B cell (primary cell): Measurements from ENCODE around the gene BBS1. TPM values are rescaled to one million over a fixed set of nuclear protein-coding genes. Genes with fewer than 3 reads are reported as not detected.

ENCODE experiments used
- ATAC-seq: fragments of 200-7000 bp; cut with Tn5 transposase; one replicate; pipeline ENCODE4 v1.10.0; 2021; ENCODE audit warnings: low read depth, mild to moderate bottlenecking, moderate number of reproducible peaks, moderate library complexity
- CTCF ChIA-PET: fragments of 350-600 bp; sonication (Branson Sonifier 250); formaldehyde crosslinking; loops from one replicate; lab custom pipeline; 2021; ENCODE audit warnings: antibody characterized with exemption, inconsistent platforms; lab: Charles Lee
- POLR2A ChIA-PET: fragments of 350-600 bp; sonication (Branson Sonifier 250); formaldehyde crosslinking; loops from one replicate; lab custom pipeline; 2021; ENCODE audit warnings: antibody characterized with exemption; lab: Charles Lee
- DNase-seq: peaks from one replicate; pipeline ENCODE4 v3.0.0; 2013
- H2AFZ ChIP-seq: 2 replicates; pipeline ENCODE4 v1.6.1; 2012; ENCODE audit warnings: mild to moderate bottlenecking, low read depth, low read length; ENCODE audit not compliant: insufficient read depth, poor library complexity, severe bottlenecking
- H3K27ac ChIP-seq, 2 donors: 1 replicate in 1 of 2; 2 replicates in 1 of 2; pipeline ENCODE4 v1.5.1; 2012 to 2013; ENCODE audit warnings: low read length in 2 of 2, mild to moderate bottlenecking in 2 of 2, moderate library complexity in 1 of 2
- H3K27me3 ChIP-seq, 4 experiments: fragments of 200-600 bp in 1 of 4; sonication (generic) in 1 of 4; replicated peaks in 1 of 4; 1 replicate in 2 of 4; 2 replicates in 2 of 4; pipeline versions ENCODE4 v1.6.1 to v1.7.0; 2013 to 2016; ENCODE audit warnings: low read length in 3 of 4, mild to moderate bottlenecking in 2 of 4, mixed read lengths in 1 of 4, moderate library complexity in 1 of 4; ENCODE audit not compliant: insufficient read depth in 4 of 4, control insufficient read depth in 3 of 4; ENCODE audit errors: control extremely low read depth in 1 of 4
- H3K36me3 ChIP-seq, 2 experiments: replicated peaks in 1 of 2; 1 replicate in 1 of 2; 2 replicates in 1 of 2; pipeline versions ENCODE4 v1.6.1 to v1.7.1; 2013; ENCODE audit warnings: low read length in 1 of 2; ENCODE audit not compliant: insufficient read depth in 2 of 2, control insufficient read depth in 1 of 2; ENCODE audit errors: control extremely low read depth in 1 of 2, extremely low read depth in 1 of 2
- H3K4me1 ChIP-seq, 2 donors: fragments of 200-600 bp in 1 of 2; sonication (generic) in 1 of 2; 1 replicate in 1 of 2; 2 replicates in 1 of 2; pipeline versions ENCODE4 v1.5.1 to v1.6.1; 2013 to 2017; ENCODE audit warnings: low read length in 2 of 2; ENCODE audit not compliant: control insufficient read depth in 2 of 2, insufficient read depth in 2 of 2
- H3K4me2 ChIP-seq: replicated peaks from 2 replicates; pipeline ENCODE3; 2012; ENCODE audit warnings: mild to moderate bottlenecking, low read depth, low read length; ENCODE audit not compliant: poor library complexity, severe bottlenecking
- H3K4me3 ChIP-seq, 5 experiments: fragments of 200-600 bp in 1 of 5; sonication (generic) in 1 of 5; 1 replicate in 3 of 5; 2 replicates in 2 of 5; pipeline versions ENCODE4 v1.5.1 to v1.7.0; 2011 to 2016; ENCODE audit warnings: low read length in 4 of 5, mild to moderate bottlenecking in 4 of 5, low read depth in 2 of 5, control low read depth in 1 of 5, moderate library complexity in 1 of 5; ENCODE audit not compliant: insufficient read depth in 1 of 5; ENCODE audit errors: control extremely low read depth in 1 of 5, extremely low read depth in 1 of 5
- H3K79me2 ChIP-seq: fragments of 200-600 bp; sonication (generic); one replicate; pipeline ENCODE4 v1.6.0; 2016; ENCODE audit warnings: low read length; ENCODE audit not compliant: control insufficient read depth, insufficient read depth
- H3K9ac ChIP-seq: fragments of 200-600 bp; sonication (generic); 2 replicates; pipeline ENCODE4 v1.6.1; 2017; ENCODE audit warnings: mild to moderate bottlenecking, low read length, moderate library complexity
- H3K9me3 ChIP-seq, 3 donors: one replicate each; pipeline versions ENCODE4 v1.6.1 to v1.7.1; 2013; ENCODE audit warnings: low read length in 2 of 3; ENCODE audit not compliant: control insufficient read depth in 2 of 3, insufficient read depth in 1 of 3; ENCODE audit errors: control extremely low read depth in 1 of 3
- H4K20me1 ChIP-seq: 2 replicates; pipeline ENCODE4 v1.6.0; 2012; ENCODE audit warnings: mild to moderate bottlenecking, low read length; ENCODE audit not compliant: insufficient read depth, control insufficient read depth, poor library complexity, severe bottlenecking
- H3K27ac Mint-ChIP-seq: one replicate; pipeline ENCODE4 v1.8.0; 2021; ENCODE audit warnings: mixed read lengths
- H3K27me3 Mint-ChIP-seq: one replicate; pipeline ENCODE4 v1.8.0; 2021; ENCODE audit warnings: mixed read lengths
- H3K4me1 Mint-ChIP-seq: one replicate; pipeline ENCODE4 v1.8.0; 2021; ENCODE audit warnings: mixed read lengths
- H3K4me3 Mint-ChIP-seq: one replicate; pipeline ENCODE4 v1.8.0; 2021; ENCODE audit warnings: mixed read lengths
- H3K9me3 Mint-ChIP-seq: one replicate; pipeline ENCODE4 v1.8.0; 2022; ENCODE audit warnings: mixed read lengths; ENCODE audit not compliant: insufficient read depth
- CTCF ChIP-seq: fragments of 200-600 bp; IDR thresholded peaks from one replicate; pipeline ENCODE4 v1.8.0; 2022; ENCODE audit warnings: antibody characterized with exemption, mild to moderate bottlenecking
- EZH2 ChIP-seq: IDR thresholded peaks from 2 replicates; pipeline ENCODE4 v1.6.1; 2012; ENCODE audit warnings: borderline replicate concordance, low read depth, mild to moderate bottlenecking, moderate library complexity, low read length; ENCODE audit not compliant: insufficient read depth, poor library complexity, severe bottlenecking
- WGBS: methylation state at CpG from one replicate; pipeline ENCODE4 v1.1.5; 2013; ENCODE audit warnings: missing lambda C conversion rate; ENCODE audit not compliant: insufficient coverage; 5-methylcytosine and 5-hydroxymethylcytosine counted together
- intact Hi-C: fragments of 100-400 bp; cut with micrococcal nuclease; formaldehyde crosslinking; loops from one replicate; pipeline ENCODE4 v1.10.0; 2022
- polyA plus RNA-seq: library from polyadenylated mRNA; depleted of rRNA; stranded (reverse); fragments of >200 nt; gene quantifications from 2 replicates; pipeline ENCODE4 v1.2.3, GENCODE V29; 2012
- total RNA-seq, 2 donors: library from RNA; stranded (reverse); fragments of 120-200 nt in 1 of 2; gene quantifications; 1 replicate in 1 of 2; 2 replicates in 1 of 2; pipeline versions ENCODE4 v1.2.3 to v1.2.4, GENCODE V29; 2013 to 2022

Gene BBS1
- total and polyA plus RNA-seq, 2 donors (not counting 1 experiment from before 2014, with no cell fraction given): 20.4 to 52.5 TPM

GRCh38 chr11:66561975-66562248, 51.5 kb downstream of the BBS1 start:
- no peak for DNase-seq
- no peaks in the 10 kb centered on the region for H3K79me2 ChIP-seq
- H3K27me3 ChIP-seq: peaks cover 0 to 24% (median 0%) of the 10 kb centered on the region in 4 experiments
- Mint-ChIP-seq H3K27ac (no peak overlapping the region), H3K27me3 (peaks cover 19% of the 10 kb centered on the region), H3K4me3 (no peak overlapping the region), H3K9me3 (no peaks in the 10 kb centered on the region), H3K4me1 (peaks cover 2% of the 10 kb centered on the region)
- peaks cover 0 to 4% (median 0%) of the 10 kb centered on the region in 3 donors for H3K9me3 ChIP-seq
- H3K36me3 ChIP-seq: no peaks in the 10 kb centered on the region
- 96% methylated on average over 6 of the region's 9 CpGs for WGBS
- ATAC-seq: no peak
- H3K4me3 ChIP-seq: no peak overlapping the region
- H3K9ac ChIP-seq: no peak overlapping the region
- TF ChIP-seq CTCF (no peak), EZH2 (no peak)
- no peak overlapping the region for H2AFZ ChIP-seq
- H3K4me1 ChIP-seq: peaks cover 5 to 6% of the 10 kb centered on the region in 2 donors
- H3K4me2 ChIP-seq: no peak overlapping the region
- ChIA-PET CTCF (interaction anchor here (0.7 to 2.1 kb wide), 2 partner anchors 16 to 116 kb away, joined by 3 to 6 read pairs; partner anchors contain the start of gene RBM4B), POLR2A (interaction anchor here (0.6 kb wide), 1 partner anchor 116 kb away, joined by 6 read pairs; the partner anchor contains the start of gene RBM4B)
- intact Hi-C loops: no loop called here
- H3K27ac ChIP-seq: no peak overlapping the region
- H4K20me1 ChIP-seq: no peaks in the 10 kb centered on the region

- 90% methylated on average over 2 of the region's 2 CpGs for WGBS
- no peak overlapping the region for H3K4me2 ChIP-seq
- POLR2A ChIA-PET: no interaction called here
These were observed 51.8 kb downstream of the BBS1 start for GRCh38 chr11:66562275-66562674.

More at GRCh38 chr11:66562275-66562674, 51.8 kb downstream of the BBS1 start:
- Histone ChIP-seq H4K20me1 (no peaks in the 10 kb centered on the region), H2AFZ (no peak overlapping the region), H3K79me2 (no peaks in the 10 kb centered on the region), H3K27ac (no peak overlapping the region), H3K9me3 (peaks cover 0 to 4% (median 0%) of the 10 kb centered on the region in 3 donors), H3K27me3 (peaks cover 0 to 26% (median under 1%) of the 10 kb centered on the region in 4 experiments), H3K9ac (no peak overlapping the region), H3K4me1 (peaks cover 5 to 6% of the 10 kb centered on the region in 2 donors), H3K36me3 (no peaks in the 10 kb centered on the region), H3K4me3 (no peak overlapping the region)
- no peaks in the 10 kb centered on the region for H3K9me3 Mint-ChIP-seq
- TF ChIP-seq EZH2: no peak
- TF ChIP-seq CTCF: no peak
- peaks cover 16% of the 10 kb centered on the region for H3K27me3 Mint-ChIP-seq
- intact Hi-C loops: no loop called here
- no peak overlapping the region for H3K27ac Mint-ChIP-seq
- no peak overlapping the region for H3K4me3 Mint-ChIP-seq
- CTCF ChIA-PET: interaction anchor here (0.7 to 2.1 kb wide), 2 partner anchors 16 to 116 kb away, joined by 3 to 6 read pairs; partner anchors contain the start of gene RBM4B
- H3K4me1 Mint-ChIP-seq: peaks cover 4% of the 10 kb centered on the region
- no peak for ATAC-seq
- no peak for DNase-seq
